ENCODE data around the gene CRIP2. TPM values are rescaled to one million over a fixed set of nuclear protein-coding genes. Genes with fewer than 3 reads are reported as not detected.

The CRIP2 gene
- total and polyA plus RNA-seq, 9 of the 15 experiments (the other 6 are each of a cell fraction or from before 2014, with no cell fraction given): 0.18 to 2.0 (median 0.69) TPM; not detected in 1

GRCh38 chr14:105455086-105455640, 19.5 kb upstream of the CRIP2 start:
- POLR2A ChIA-PET: no interaction called here
- TF ChIP-seq FOXP1 (CRISPR knock-in tag; IDR thresholded peaks at IDR 0.05) (no peak), RNF219 (CRISPR knock-in tag; IDR thresholded peaks at IDR 0.05) (no peak), PHB2 (IDR thresholded peaks at IDR 0.05; ENCODE audit: low read depth) (no peak), NR4A1 (CRISPR knock-in tag; IDR thresholded peaks at IDR 0.05) (no peak), NR4A1 (tag; IDR thresholded peaks at IDR 0.05) (no peak), ZNF668 (CRISPR knock-in tag; IDR thresholded peaks at IDR 0.05) (no peak), GATAD2A (IDR thresholded peaks at IDR 0.05) (no peak)
- BruUV-seq (replicated peaks): no TSS peak
- Histone ChIP-seq H3K4me3 (no peak overlapping the region), H3K27me3 (ENCODE audit: control insufficient read depth in 2 of 2, insufficient read depth in 2 of 2, low read length in 2 of 2) (no peaks in the 10 kb centered on the region), H3K9ac (ENCODE audit: insufficient read depth in 1 of 2, low read depth in 2 of 2, low read length in 2 of 2) (no peak overlapping the region), H2AFZ (ENCODE audit: low read depth, low read length) (no peak overlapping the region), H3K36me3 (ENCODE audit: control insufficient read depth, insufficient read depth, low read length) (peaks cover 63% of the 10 kb centered on the region; the same call in 1 of the 3 replicates), H3K9me3 (replicated peaks; ENCODE audit: control insufficient read depth, insufficient read depth, low read depth, low read length) (no peaks in the 10 kb centered on the region), H3K9me1 (ENCODE audit: control insufficient read depth, insufficient read depth, low read length) (no peaks in the 10 kb centered on the region), H3K27ac (ENCODE audit: extremely low read depth, low read depth, low read length) (no peak overlapping the region), H3K79me2 (ENCODE audit: control insufficient read depth, insufficient read depth, low read length) (no peaks in the 10 kb centered on the region), H4K20me1 (replicated peaks; ENCODE audit: control insufficient read depth, insufficient read depth, low read length) (no peaks in the 10 kb centered on the region), H3K4me1 (replicated peaks in 1 of 2; ENCODE audit: control insufficient read depth in 2 of 2, insufficient read depth in 2 of 2, low read length in 2 of 2) (peaks cover 0 to 13% of the 10 kb centered on the region in 2 experiments; a peak in 2 of 5 replicates), H3K4me2 (ENCODE audit: insufficient read depth, low read length) (no peak overlapping the region)
- in situ Hi-C loops (cut with MboI): no loop called here
- FAIRE-seq: no peak
- ATAC-seq: no peak
- DNase-seq (ENCODE audit: extremely low read depth in 1 of 4, low spot score in 3 of 4): no peak
- CTCF ChIA-PET (ENCODE audit: low intra/inter-chr PET ratio): no interaction called here
- intact Hi-C loops (cut with micrococcal nuclease): no loop called here
- WGBS (ENCODE audit: insufficient coverage, low coverage, missing lambda C conversion rate): 100% methylated on average over 2 of the region's 22 CpGs
